HPDE6-E6E7 (cell line): Measurements from ENCODE around the gene TNS1.

Experiments
- DNase-seq: peaks from one replicate; pipeline ENCODE4 v3.0.0; 2011; ENCODE audit warnings: missing footprints; ENCODE audit errors: extremely low spot score

The TNS1 gene

DNA sequence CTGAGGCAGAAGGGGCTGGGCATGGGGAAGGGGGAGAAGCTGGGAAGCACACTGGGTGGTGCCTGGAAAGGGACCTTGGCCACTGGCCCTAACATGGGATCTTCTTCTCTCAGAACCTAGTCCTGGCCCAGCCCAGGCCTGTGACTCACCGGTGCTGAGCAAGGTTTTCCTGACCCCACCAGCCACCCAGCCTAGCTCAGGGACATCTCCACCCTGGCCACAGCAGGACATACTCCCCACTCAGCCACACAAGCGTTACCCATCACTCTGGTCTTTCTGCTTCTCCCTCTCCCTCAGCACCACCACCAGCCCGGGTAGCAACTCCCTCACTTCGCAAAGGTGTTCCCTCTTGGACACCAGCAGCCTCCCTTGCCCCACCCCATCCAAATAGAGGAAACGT is 22.8 kb downstream of the TNS1 start:
- DNase-seq = no peak

DNA sequence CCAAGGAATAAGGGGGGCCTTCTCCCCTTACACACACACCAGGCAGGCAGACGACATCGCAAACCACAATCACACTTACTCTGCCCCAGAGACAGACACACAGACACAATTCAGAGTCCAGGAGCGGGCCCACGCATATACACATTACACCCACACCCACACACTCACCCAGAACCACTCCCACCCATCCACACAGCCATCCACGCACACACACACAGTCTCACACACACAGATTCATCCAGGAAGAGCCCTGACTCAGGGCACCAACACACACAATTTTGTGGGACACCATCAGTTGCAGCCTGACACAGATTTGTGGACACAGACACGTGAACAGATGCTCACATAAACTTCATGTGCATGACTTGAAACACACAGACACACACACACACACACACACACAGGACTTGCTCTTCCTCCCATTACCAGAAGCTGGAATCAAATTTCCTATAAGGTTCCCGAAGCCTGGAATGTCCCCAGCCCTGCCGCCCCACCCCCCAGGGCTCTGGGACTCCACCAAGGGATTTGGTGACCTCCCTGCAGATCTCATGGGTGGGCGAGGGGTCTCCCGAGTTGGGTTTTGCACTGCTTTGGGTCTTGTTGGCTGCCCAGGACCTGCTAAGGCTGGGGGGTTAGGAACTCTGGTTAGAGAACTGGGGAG is 23.5 kb downstream of the TNS1 start:
- no peak for DNase-seq

DNA sequence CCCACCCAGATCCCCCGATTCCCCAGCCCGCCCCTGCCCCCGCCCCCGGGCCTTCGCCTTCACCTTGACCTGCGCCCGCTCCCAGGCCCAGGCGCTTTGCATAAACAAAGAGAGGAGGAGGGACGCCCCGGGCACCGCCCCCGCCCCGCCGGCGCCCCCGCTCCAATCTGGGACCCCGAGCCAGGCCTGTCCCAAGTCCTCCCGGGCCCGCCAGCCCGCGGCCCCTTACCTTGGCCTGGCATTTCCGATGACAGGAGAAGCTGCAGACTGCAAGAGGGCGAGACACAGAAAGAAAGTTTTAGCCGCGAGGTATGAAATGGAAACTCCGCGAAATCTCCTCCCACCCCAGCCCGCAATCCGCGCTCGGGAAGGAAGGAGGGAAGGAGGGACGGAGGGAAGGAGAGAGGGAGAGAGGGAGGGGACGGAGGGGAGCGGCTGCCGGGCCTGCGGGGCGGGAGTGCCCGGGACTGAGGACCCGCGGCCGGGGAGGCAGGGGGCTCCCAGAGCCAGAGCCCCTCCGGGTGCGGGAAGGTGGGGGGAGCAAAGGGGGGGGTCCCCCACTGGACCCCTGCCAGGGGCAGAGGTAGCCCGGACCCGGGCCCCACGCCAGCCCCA is 24.2 kb downstream of the TNS1 start:
- DNase-seq = no peak

DNA sequence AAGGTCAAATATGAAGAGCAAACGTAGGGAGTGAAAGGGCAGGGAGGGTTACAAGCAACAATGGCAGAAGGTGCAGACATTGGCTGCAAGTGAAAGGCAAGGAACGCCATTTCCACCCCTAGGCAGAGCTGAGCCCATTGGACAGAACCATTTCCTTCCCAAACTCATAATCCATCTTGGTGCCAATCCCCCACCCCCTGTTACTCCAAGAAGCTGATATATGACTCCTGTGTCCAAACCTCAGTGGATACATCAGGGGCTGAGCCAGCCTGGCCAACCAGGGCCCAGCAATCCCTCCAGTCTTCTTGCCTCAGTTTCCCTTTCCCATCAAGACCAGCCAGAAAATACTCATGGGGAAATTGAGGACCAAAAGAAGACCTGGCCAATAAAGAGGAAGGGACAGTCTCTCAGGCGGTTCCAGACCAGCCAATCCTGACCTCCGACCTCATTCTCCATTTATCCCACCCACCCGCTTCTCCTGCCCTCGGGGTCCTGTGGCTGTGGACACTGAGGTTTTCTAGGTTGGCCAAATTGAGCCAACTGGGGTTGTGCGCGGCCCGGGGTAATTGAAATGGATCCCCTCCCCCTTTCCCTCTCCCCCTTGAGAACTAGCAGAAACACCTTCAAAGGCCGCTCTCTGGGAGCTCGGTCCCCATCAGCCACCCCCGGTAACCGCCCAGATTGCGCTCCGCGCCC is 24.8 kb downstream of the TNS1 start:
- no peak for DNase-seq

- no peak for DNase-seq
Measured at GRCh38 chr2:217976301-217976700, 26.5 kb downstream of the TNS1 start.

GRCh38 chr2:217975626-217976025 is 27.2 kb downstream of the TNS1 start:
- DNase-seq = no peak

DNA sequence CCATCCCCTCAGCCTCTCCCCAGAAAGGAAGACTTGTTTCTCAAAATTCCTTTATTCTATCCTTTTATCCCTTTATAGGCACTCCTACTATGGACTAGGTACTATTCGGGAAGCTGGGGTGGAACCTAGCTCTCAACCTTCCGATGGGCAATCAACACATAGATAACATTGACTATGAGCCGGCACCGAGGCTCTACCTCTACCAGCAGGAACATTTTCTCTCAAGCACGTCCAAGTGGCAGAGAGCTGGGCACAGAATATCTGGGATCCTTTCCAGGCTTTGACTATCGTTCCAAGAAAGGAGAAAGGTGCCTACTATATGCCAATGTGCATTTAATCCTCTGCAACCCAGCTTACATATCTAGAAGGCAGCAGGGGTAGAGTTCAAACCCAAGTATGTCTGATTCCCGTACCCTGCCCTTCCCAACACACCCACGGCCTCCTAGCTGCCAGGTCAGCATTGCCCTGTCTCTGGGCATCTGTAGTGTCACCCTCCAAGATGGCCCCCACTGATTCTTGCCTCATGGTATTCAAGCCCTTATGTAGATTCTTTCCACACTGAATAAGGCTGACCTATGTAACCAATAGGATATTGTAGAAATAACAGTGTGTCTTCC is 28.3 kb downstream of the TNS1 start:
- no peak for DNase-seq

DNA sequence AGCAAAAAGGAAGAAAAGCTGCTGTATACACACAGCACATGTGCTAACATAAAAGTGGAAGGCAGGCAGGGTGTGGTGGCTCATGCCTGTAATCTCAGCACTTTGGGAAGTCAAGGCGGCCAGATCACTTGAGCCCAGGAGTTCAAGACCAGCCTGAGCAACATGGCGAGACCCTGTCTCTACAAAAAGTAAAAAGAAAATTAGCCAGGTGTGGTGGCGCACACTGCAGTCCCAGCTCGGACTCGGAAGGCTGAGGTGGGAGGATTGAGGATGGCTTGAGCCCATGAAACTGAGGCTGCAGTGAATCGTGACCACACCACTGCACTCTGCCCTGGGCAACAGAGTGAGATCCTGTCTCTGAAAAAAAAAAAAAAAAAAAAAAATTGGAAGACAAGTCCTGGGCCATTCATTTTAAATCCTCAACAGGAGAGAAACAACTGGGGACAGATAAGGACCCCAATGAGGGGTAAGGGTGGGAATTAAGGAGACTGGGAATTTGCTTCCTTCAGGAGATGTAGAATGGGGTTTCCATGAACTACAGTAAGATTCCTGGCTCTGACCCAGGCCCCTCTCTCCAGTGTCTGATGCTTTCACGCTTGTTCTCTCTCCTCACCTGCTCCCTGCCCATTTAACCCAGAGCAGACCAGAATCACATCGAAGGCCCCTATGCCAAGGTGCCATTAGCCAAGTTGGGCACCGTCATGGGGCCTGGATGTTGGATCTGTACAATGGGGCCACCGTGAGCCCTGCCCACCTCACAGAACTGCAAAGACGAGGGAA is 29.6 kb downstream of the TNS1 start:
- DNase-seq = no peak

- no peak for DNase-seq
Measured at GRCh38 chr2:217972490-217972889, 30.3 kb downstream of the TNS1 start.

GRCh38 chr2:217972037-217972436 is 30.8 kb downstream of the TNS1 start:
- no peak for DNase-seq

GRCh38 chr2:217971166-217971565 is 31.6 kb downstream of the TNS1 start:
- DNase-seq = no peak

GRCh38 chr2:217970206-217970605 is 32.6 kb downstream of the TNS1 start:
- no peak for DNase-seq

DNA sequence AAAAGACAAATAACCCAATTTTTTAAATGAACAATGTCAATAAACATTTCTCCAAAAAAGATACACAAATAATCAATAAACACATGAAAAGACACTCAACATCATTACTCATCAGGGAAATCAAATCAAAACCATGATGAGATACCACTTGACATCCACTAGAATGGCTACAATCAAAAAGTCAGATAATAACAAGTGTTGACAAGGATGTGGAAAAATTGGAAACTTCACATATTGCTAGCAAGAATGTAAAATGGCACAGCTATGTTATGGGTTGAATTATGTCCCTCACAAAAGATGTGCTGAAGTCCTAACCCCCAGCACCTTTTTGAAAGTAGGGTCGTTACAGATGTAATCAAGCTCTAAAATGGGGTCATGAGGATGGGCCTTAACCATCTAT is 33.2 kb downstream of the TNS1 start:
- DNase-seq = no peak

DNA sequence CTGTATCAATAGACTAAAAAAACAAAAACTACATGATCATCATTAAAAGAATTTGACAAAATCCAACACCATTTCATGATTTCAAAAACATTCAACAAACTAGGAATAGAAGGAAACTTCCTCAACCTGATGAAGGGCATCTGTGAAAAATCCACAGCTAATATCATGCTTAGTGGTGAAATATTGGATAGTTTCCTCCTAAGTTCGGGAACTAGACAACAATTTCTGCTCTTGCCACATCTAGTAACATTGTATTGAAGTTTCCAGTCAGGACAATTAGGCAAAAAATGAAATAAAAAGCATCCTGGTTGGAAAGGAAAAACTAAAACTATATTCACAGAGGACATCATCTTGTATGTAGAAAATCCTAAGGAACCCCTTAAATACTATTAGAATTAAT is 34.8 kb downstream of the TNS1 start:
- DNase-seq = no peak

- DNase-seq = no peak
Measured at GRCh38 chr2:217966423-217967070, 36.2 kb downstream of the TNS1 start.

DNA sequence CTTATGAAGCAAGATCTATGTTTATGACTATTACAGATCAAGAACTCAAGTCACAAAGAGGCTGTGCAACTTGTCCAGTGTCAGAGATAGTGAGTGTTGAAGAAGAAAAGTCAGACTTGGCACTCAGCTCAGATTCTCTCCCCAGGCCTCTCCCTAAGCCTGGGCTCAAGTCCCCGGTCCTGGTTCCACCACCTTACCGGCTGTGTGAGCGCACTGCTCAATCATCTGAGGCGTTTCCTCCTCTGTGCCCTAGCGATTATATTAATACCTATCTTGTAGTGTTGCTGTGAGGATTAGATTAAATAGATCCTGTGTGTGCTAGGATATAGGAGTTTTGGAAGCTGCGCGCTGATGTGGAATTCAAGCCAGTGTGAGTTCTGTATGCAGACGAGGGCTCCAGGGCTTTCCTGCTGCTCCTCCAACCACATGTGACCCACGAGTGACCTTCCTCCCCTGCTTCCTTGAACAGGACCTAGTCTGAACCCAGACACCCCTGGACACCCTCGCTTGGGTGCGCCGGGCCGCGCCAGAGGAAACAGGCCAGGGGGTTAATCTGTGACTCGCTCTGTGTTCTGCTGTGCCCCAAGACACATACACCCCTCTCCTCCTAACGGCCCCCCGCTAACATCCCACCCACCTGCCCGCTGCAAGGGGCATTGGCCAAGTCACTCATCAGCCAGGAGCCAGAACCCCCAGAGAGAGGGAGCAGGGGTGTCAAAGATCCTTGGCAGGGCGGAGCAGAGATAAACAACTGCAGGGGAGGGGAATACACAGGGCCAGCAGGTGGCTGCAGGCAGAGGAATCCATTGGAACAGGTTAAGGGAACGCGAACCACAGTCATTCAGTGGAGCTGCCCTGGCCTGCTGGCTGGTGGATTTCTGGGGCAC is 38.3 kb downstream of the TNS1 start:
- DNase-seq = no peak

- no peak for DNase-seq
Measured at GRCh38 chr2:217960351-217960750, 42.4 kb downstream of the TNS1 start.

- DNase-seq = no peak
Measured at GRCh38 chr2:217959723-217960122, 43.1 kb downstream of the TNS1 start.

DNA sequence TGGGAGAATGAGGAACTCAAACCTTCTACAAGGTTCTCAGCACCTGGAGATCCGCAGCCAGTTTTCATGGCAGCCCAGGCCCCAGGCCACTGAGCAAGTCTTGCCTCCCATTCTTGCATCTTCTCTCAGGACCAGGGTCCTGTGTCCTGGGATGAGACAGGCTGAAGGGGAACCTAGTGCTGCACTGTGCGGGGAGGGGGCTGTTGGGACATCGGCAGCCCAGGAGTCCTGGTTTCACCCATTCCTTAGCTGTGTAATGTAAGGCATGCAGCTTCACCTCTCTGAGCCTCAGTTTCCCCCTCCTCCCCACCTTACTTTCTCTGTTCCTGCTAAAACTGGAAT is 43.9 kb downstream of the TNS1 start:
- no peak for DNase-seq

DNA sequence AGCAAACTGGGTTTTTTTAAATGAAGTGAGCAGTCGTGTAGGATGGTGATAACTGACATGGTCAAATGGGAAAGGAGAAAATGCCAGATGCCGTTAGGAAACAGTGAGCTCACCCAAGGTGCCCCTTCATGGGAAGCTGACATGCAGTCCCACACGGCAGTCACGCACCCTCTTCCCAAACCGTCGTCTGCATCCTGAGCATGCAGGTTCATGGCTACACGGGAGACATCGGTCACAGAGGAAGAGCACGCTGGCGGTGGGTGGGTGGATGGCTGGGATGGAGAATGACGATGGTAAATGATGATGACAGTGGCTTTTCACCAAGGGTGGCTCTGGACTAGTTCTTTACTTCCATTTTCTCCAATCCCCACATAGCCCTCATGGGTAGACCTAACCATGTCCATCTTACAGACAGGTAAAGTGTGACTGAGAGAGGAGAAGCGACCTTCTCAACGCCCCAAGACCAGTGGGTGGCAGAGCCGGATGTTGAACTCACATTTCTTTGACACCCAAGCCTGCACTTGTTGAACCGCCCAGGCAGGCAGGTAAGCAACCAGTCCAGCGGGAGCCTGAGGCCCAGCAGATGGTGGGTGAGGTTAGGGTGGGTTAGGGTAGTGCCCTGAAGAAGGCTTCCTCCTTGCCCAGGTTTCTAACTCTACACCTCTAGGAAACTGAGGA is 44.5 kb downstream of the TNS1 start:
- no peak for DNase-seq
